GM23338 (cell line): ENCODE results near the gene CHGA.

Experiments
- CTCF ChIP-seq, 2 experiments: fragments of 200-600 bp in 1 of 2; sonication (generic) in 1 of 2; conservative IDR thresholded peaks; 2 replicates each; pipeline versions ENCODE4 v1.5.1 to v1.6.1; 2016 to 2017; ENCODE audit warnings: antibody characterized with exemption in 2 of 2, low read depth in 2 of 2, mild to moderate bottlenecking in 2 of 2, moderate library complexity in 1 of 2
- EZH2 ChIP-seq: fragments of 200-600 bp; sonication (generic); IDR thresholded peaks from one replicate; pipeline ENCODE4 v1.8.0; 2017; ENCODE audit warnings: antibody characterized with exemption, mild to moderate bottlenecking, low read depth; ENCODE audit not compliant: unreplicated experiment
- EZH2phosphoT487 ChIP-seq: fragments of 200-600 bp; sonication (generic); IDR thresholded peaks from one replicate; pipeline ENCODE4 v1.8.1; 2018; ENCODE audit warnings: antibody characterized with exemption; ENCODE audit not compliant: unreplicated experiment
- REST ChIP-seq: IDR thresholded peaks from one replicate; pipeline ENCODE4 v1.6.1; 2018; ENCODE audit warnings: antibody characterized with exemption; ENCODE audit not compliant: unreplicated experiment

GRCh38 chr14:92902191-92902590, 20.8 kb upstream of the CHGA start:
- TF ChIP-seq CTCF (conservative IDR thresholded peaks at IDR 0.05; ENCODE audit: low read depth in 2 of 2) (no peak), EZH2phosphoT487 (no peak), EZH2 (no peak), REST (no peak)
